KMS-11 (cell line): ENCODE measurements around the gene C19orf25.

Experiments
- H2AFZ ChIP-seq: fragments of 200-600 bp; sonication (generic); 2 replicates; pipeline ENCODE4 v1.6.1; 2016; ENCODE audit warnings: antibody characterized with exemption, mixed run types, low read depth
- H3K27ac ChIP-seq: fragments of 200-600 bp; sonication (generic); 2 replicates; pipeline ENCODE4 v1.6.1; 2016; ENCODE audit warnings: mild to moderate bottlenecking, mixed run types
- H3K27me3 ChIP-seq: fragments of 200-600 bp; sonication (generic); 2 replicates; pipeline ENCODE4 v1.6.1; 2017; ENCODE audit warnings: mild to moderate bottlenecking, low read depth, mixed run types, moderate library complexity; ENCODE audit not compliant: insufficient read depth
- H3K36me3 ChIP-seq: fragments of 200-600 bp; sonication (generic); 2 replicates; pipeline ENCODE4 v1.6.1; 2017; ENCODE audit warnings: mild to moderate bottlenecking, mixed run types; ENCODE audit not compliant: insufficient read depth
- H3K4me1 ChIP-seq: fragments of 200-600 bp; sonication (generic); 2 replicates; pipeline ENCODE4 v1.6.1; 2016; ENCODE audit warnings: mild to moderate bottlenecking, low read depth, mixed run types; ENCODE audit not compliant: poor library complexity, severe bottlenecking
- H3K4me2 ChIP-seq: fragments of 200-600 bp; sonication (generic); 2 replicates; pipeline ENCODE4 v1.7.0; 2016; ENCODE audit warnings: mild to moderate bottlenecking, mixed run types
- H3K4me3 ChIP-seq: fragments of 200-600 bp; sonication (generic); IDR thresholded peaks from 2 replicates; pipeline ENCODE4 v1.6.1; 2017; ENCODE audit warnings: low read depth, low read length, mixed read lengths; ENCODE audit not compliant: insufficient read depth
- H3K79me2 ChIP-seq: fragments of 200-600 bp; sonication (generic); 2 replicates; pipeline ENCODE4 v1.6.1; 2016; ENCODE audit warnings: low read depth, mixed run types; ENCODE audit not compliant: insufficient read depth
- H3K9ac ChIP-seq: fragments of 200-600 bp; sonication (generic); 2 replicates; pipeline ENCODE4 v1.6.1; 2016; ENCODE audit warnings: mild to moderate bottlenecking, mixed run types
- H4K20me1 ChIP-seq: fragments of 200-600 bp; sonication (generic); 2 replicates; pipeline ENCODE4 v1.6.1; 2016; ENCODE audit warnings: mild to moderate bottlenecking, mixed run types; ENCODE audit not compliant: insufficient read depth
- TF ChIP-seq, protein P1 (sequence below): fragments of 200-600 bp; sonication (generic); conservative IDR thresholded peaks from 2 replicates; pipeline ENCODE4 v1.6.1; 2017; ENCODE audit warnings: low read depth, mild to moderate bottlenecking, antibody characterized with exemption, low read length, moderate library complexity, mixed read lengths

C19orf25 gene

DNA sequence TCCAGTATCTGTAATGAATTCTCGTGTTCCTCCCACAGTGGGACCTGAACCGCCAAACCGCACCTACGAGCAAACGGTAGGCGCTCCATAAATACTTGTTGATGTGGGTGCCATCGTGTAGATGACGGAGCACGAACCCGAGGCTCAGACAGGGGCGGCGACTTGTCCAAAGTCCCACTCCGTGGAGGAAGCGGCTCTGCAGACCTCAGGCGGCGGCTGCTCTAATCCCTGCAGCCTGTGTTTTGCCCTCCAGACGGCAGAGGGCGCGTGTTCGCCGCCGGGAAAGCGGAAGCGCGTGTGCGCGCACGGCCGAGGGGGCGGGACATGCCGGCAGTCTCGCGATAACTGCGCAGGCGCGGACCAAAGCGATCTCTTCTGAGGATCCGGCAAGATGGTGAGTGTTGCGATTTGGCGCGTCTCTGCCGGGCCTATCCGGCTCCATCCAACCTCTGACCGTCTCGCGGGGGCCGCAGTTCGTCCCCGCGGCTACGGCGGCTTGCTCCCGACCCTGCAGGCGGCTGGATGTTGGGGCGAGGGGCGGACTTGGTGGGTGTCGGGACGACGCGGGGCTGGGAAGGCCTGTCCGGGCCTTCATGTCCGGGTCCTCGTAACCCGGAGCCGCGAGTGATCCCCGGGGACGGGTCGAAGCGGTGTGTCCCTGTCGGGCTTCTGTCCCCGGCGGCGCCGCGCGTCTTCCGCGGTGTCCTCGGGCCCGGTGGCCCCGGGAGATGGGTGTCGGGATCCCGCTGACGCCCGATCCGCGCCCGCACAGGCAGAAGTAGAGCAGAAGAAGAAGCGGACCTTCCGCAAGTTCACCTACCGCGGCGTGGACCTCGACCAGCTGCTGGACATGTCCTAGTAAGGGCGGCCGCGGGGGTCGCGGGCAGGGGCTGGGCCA is 40.7 kb downstream of the C19orf25 start, which contains the start of gene RPS15:
Gene RPS15 (plus strand): TSS at position 362 of the 898 bp plus-strand sequence. CDS start 30 bp downstream, at position 392.
- H2AFZ ChIP-seq, result 0 out of 2 replicates have a peak within 1 kb of the TSS, but pooled peaks have one; percentile 4
- peaks cover 16% of the 10 kb centered on the region for H3K4me1 ChIP-seq
- TF ChIP-seq, protein P1, sequence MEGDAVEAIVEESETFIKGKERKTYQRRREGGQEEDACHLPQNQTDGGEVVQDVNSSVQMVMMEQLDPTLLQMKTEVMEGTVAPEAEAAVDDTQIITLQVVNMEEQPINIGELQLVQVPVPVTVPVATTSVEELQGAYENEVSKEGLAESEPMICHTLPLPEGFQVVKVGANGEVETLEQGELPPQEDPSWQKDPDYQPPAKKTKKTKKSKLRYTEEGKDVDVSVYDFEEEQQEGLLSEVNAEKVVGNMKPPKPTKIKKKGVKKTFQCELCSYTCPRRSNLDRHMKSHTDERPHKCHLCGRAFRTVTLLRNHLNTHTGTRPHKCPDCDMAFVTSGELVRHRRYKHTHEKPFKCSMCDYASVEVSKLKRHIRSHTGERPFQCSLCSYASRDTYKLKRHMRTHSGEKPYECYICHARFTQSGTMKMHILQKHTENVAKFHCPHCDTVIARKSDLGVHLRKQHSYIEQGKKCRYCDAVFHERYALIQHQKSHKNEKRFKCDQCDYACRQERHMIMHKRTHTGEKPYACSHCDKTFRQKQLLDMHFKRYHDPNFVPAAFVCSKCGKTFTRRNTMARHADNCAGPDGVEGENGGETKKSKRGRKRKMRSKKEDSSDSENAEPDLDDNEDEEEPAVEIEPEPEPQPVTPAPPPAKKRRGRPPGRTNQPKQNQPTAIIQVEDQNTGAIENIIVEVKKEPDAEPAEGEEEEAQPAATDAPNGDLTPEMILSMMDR, result peak; percentile 60; the same call in 1 of the 2 replicates
- peaks cover 24% of the 10 kb centered on the region for H3K79me2 ChIP-seq
- peak within 1 kb of the TSS; percentile 58 for H3K4me2 ChIP-seq
- H3K9ac ChIP-seq, result peak within 1 kb of the TSS; percentile 93
- H3K27me3 ChIP-seq, result no peaks in the 10 kb centered on the region
- H4K20me1 ChIP-seq, result peaks cover 9% of the 10 kb centered on the region
- H3K27ac ChIP-seq, result peak within 1 kb of the TSS; percentile 82
- H3K36me3 ChIP-seq, result peaks cover 11% of the 10 kb centered on the region; the same call in 1 of the 2 replicates
- no peak within 1 kb of the TSS for H3K4me3 ChIP-seq

DNA sequence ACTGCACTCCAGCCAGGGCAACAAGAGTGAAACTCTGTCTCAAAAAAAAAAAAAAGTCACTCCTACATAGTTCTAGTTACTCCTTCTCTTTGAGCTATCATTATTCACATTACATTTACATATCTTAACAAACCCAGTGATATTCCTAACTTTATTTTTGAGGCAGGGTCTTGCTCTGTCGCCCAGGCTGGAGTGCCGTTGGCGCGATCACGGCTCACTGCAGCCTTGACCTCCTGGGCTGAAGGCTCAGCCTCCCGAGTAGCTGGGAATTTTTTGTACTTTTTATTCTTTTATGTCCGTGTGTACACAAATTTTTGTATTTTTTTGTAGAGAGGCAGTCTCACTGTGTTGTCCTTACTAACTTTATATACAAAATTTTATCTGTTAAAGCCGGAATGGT is 41.4 kb downstream of the C19orf25 start:
- no peak overlapping the region; the same call in 1 of the 2 replicates for H3K27ac ChIP-seq
- peaks cover 11% of the 10 kb centered on the region; the same call in 1 of the 2 replicates for H3K36me3 ChIP-seq

DNA sequence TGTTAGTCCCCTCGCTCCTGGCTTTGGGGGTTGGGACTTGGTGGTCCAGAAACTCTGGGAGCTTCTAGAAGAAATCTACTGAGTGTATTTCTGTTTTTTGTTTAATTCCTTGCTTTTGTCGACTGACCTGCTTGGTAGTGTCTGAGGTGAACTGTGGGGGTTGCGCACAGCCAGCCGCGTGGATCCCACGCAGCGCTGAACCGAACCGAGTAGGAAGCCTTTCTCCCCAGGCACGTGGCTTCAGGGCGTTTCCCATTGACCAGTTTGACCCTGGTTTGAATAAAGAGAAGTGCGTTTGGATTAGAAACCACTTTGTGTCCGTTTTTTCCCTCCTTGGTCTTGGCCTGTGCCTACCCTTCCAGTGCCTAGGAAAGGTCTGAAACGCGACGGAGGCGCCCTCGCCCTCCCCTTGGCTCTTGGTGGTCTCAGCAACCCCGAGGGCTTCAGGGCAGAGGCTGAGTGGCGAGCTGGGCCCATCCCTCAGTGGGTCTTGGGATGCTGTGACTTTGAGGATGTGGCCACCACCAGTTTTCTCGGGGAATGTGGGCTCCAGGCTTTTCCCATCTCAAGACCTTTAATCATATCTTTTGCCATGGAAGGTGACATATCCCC is 43.5 kb downstream of the C19orf25 start:
- no peak overlapping the region for H3K4me2 ChIP-seq
- H3K79me2 ChIP-seq, result peaks cover 21% of the 10 kb centered on the region
- no peak overlapping the region for H2AFZ ChIP-seq
- TF ChIP-seq, protein P1, result no peak
- H3K27ac ChIP-seq, result no peak overlapping the region
- no peak overlapping the region for H3K9ac ChIP-seq
- peaks cover 4% of the 10 kb centered on the region; the same call in 1 of the 2 replicates for H4K20me1 ChIP-seq
- 0 out of 2 replicates have a peak, but pooled peaks cover 2% of the 10 kb centered on the region for H3K36me3 ChIP-seq
- no peak overlapping the region for H3K4me3 ChIP-seq
- H3K27me3 ChIP-seq, result no peaks in the 10 kb centered on the region
- peaks cover 8% of the 10 kb centered on the region for H3K4me1 ChIP-seq

More for the DNA sequence above, 41.4 kb downstream of the C19orf25 start:
- no peak overlapping the region for H3K4me3 ChIP-seq
- no peak overlapping the region for H3K4me2 ChIP-seq
- peaks cover 9% of the 10 kb centered on the region for H3K4me1 ChIP-seq
- TF ChIP-seq, protein P1, result no peak
- peaks cover 9% of the 10 kb centered on the region for H4K20me1 ChIP-seq
- no peak overlapping the region for H2AFZ ChIP-seq
- H3K27me3 ChIP-seq, result no peaks in the 10 kb centered on the region
- H3K9ac ChIP-seq, result no peak overlapping the region
- peaks cover 24% of the 10 kb centered on the region for H3K79me2 ChIP-seq

DNA sequence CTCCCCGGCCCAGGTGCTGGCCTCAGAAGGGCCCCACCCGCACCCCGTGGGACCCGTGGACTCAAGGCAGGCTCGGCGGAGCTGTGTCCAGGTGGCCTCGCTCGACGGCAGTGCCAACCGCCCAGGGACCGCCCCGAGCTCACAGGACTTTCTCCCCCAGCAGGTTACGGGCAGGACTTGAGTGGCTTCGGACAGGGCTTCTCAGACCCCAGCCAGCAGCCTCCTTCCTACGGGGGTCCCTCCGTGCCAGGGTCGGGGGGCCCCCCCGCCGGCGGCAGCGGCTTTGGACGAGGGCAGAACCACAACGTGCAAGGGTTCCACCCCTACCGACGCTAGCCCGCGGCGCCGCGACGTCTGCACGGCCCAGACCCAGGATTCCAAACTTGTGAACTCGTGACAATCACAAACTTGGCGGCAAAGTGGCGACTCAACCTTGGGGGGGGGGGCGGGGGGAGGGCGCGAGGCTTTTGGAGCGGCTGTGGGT is 44.4 kb downstream of the C19orf25 start:
- peaks cover 13% of the 10 kb centered on the region for H3K79me2 ChIP-seq
- no peaks in the 10 kb centered on the region for H3K36me3 ChIP-seq
- peaks cover 3% of the 10 kb centered on the region; the same call in 1 of the 2 replicates for H4K20me1 ChIP-seq
- H3K4me3 ChIP-seq, result no peak overlapping the region
- peaks cover 3% of the 10 kb centered on the region for H3K4me1 ChIP-seq
- TF ChIP-seq, protein P1, result no peak
- no peak overlapping the region for H3K9ac ChIP-seq
- H3K4me2 ChIP-seq, result no peak overlapping the region
- no peak overlapping the region for H2AFZ ChIP-seq
- no peak overlapping the region for H3K27ac ChIP-seq
- H3K27me3 ChIP-seq, result no peaks in the 10 kb centered on the region
